HG03108 (cell line): ENCODE results near the gene DICER1.

ENCODE experiments used
- ATAC-seq: cut with Tn5 transposase; IDR thresholded peaks from one replicate; pipeline ENCODE4 v1.9.1; 2021; ENCODE audit warnings: moderate library complexity; ENCODE audit not compliant: unreplicated experiment

DICER1 gene

GRCh38 chr14:95043732-95044462 lies 113.4 kb downstream of the DICER1 start:
- no peak for ATAC-seq

GRCh38 chr14:95043314-95043713 lies 114.0 kb downstream of the DICER1 start:
- no peak for ATAC-seq

- ATAC-seq = no peak
Observed at GRCh38 chr14:95041477-95042020, 115.8 kb downstream of the DICER1 start.

- no peak for ATAC-seq
Observed at GRCh38 chr14:95040708-95041476, 116.4 kb downstream of the DICER1 start.

- ATAC-seq = no peak
Observed at GRCh38 chr14:95039993-95040348, 117.4 kb downstream of the DICER1 start.

GRCh38 chr14:95039259-95039992 lies 117.9 kb downstream of the DICER1 start:
- no peak for ATAC-seq

GRCh38 chr14:95038521-95039250 lies 118.6 kb downstream of the DICER1 start:
- no peak for ATAC-seq

GRCh38 chr14:95037273-95037672 lies 120.1 kb downstream of the DICER1 start:
- no peak for ATAC-seq
